Neural cell (in vitro differentiated cells): ENCODE data around the gene ASIP. TPM values are rescaled to one million over a fixed set of nuclear protein-coding genes. Genes with fewer than 3 reads are reported as not detected.
"Not testable (repeated sequence)": the region's sequence is repeated elsewhere in the genome, so short reads cannot be mapped to it uniquely, and the experiment has no call there.

Source experiments
- H2AFZ ChIP-seq: fragments of 200-600, 300-800 bp; sonication (generic), shearing (Covaris generic); 2 replicates; pipeline ENCODE4 v1.6.0; 2014; ENCODE audit warnings: low read depth, mild to moderate bottlenecking, antibody characterized with exemption, low read length, moderate library complexity
- H3F3A ChIP-seq: fragments of 200-600 bp; shearing (Covaris generic); 2 replicates; pipeline ENCODE4 v1.6.1; 2016; ENCODE audit warnings: mild to moderate bottlenecking, moderate library complexity, mixed read lengths, antibody characterized with exemption, low read length; ENCODE audit not compliant: insufficient read depth, poor library complexity, severe bottlenecking
- H3K27ac ChIP-seq: fragments of 200-600, 300-800 bp; sonication (generic), shearing (Covaris generic); 2 replicates; pipeline ENCODE4 v1.5.1; 2014; ENCODE audit warnings: mild to moderate bottlenecking, low read length, moderate library complexity
- H3K27me3 ChIP-seq: fragments of 300-800, 200-600 bp; sonication (generic), shearing (Covaris generic); 2 replicates; pipeline ENCODE4 v1.6.0; 2014; ENCODE audit warnings: mild to moderate bottlenecking, low read depth, low read length, moderate library complexity; ENCODE audit not compliant: insufficient read depth
- H3K36me3 ChIP-seq: fragments of 300-800, 200-600 bp; sonication (generic), shearing (Covaris generic); 2 replicates; pipeline ENCODE4 v1.5.1; 2014; ENCODE audit warnings: mild to moderate bottlenecking, antibody characterized with exemption, low read length, moderate library complexity; ENCODE audit not compliant: insufficient read depth
- H3K4me2 ChIP-seq: fragments of 300-800, 200-600 bp; sonication (generic), shearing (Covaris generic); 2 replicates; pipeline ENCODE4 v1.6.0; 2014; ENCODE audit warnings: mild to moderate bottlenecking, low read length
- H3K4me3 ChIP-seq: fragments of 300-800, 200-600 bp; sonication (generic), shearing (Covaris generic); 2 replicates; pipeline ENCODE4 v1.5.1; 2014; ENCODE audit warnings: mild to moderate bottlenecking, low read length, moderate library complexity
- H3K79me2 ChIP-seq: fragments of 200-600 bp; shearing (Covaris generic); replicated peaks from 2 replicates; pipeline ENCODE4 v1.6.0; 2014; ENCODE audit warnings: mild to moderate bottlenecking, low read length, moderate library complexity; ENCODE audit not compliant: insufficient read depth
- H3K9ac ChIP-seq: fragments of 300-800, 200-600 bp; sonication (generic), shearing (Covaris generic); 2 replicates; pipeline ENCODE4 v1.6.1; 2016; ENCODE audit warnings: mild to moderate bottlenecking, low read length, mixed read lengths
- H3K9me2 ChIP-seq: fragments of 200-600 bp; shearing (Covaris generic); 2 replicates; pipeline ENCODE4 v1.6.1; 2016; ENCODE audit warnings: mild to moderate bottlenecking, low read length, mixed read lengths; ENCODE audit not compliant: insufficient read depth
- H3K9me3 ChIP-seq: fragments of 200-600, 300-800 bp; sonication (generic), shearing (Covaris generic); 2 replicates; pipeline ENCODE4 v1.6.1; 2016; ENCODE audit warnings: mild to moderate bottlenecking, mixed run types, low read length, moderate library complexity, mixed read lengths
- H4K20me1 ChIP-seq: fragments of 200-600 bp; shearing (Covaris generic); 2 replicates; pipeline ENCODE4 v1.6.1; 2016; ENCODE audit warnings: mild to moderate bottlenecking, mixed run types; ENCODE audit not compliant: insufficient read depth
- EP300 ChIP-seq: fragments of 450-650 bp; conservative IDR thresholded peaks from 2 replicates; pipeline ENCODE4 v1.6.1; 2014; ENCODE audit warnings: antibody characterized with exemption, mild to moderate bottlenecking, moderate library complexity; ENCODE audit not compliant: poor library complexity, severe bottlenecking
- EZH2 ChIP-seq: fragments of 200-600, 300-800 bp; shearing (Covaris generic), sonication (generic); IDR thresholded peaks from 2 replicates; pipeline ENCODE4 v1.6.1; 2014; ENCODE audit warnings: antibody characterized with exemption, low read length, borderline replicate concordance, mild to moderate bottlenecking; ENCODE audit not compliant: insufficient read depth, poor library complexity, severe bottlenecking
- MXI1 ChIP-seq: fragments of 450-650 bp; conservative IDR thresholded peaks from 2 replicates; pipeline ENCODE4 v1.6.1; 2014; ENCODE audit warnings: antibody characterized with exemption, mild to moderate bottlenecking; ENCODE audit not compliant: poor library complexity, severe bottlenecking
- POLR2AphosphoS5 ChIP-seq: IDR thresholded peaks from 2 replicates; pipeline ENCODE4 v1.6.1; 2012
- RAD21 ChIP-seq: fragments of 450-650 bp; conservative IDR thresholded peaks from 2 replicates; pipeline ENCODE4 v1.6.1; 2014; ENCODE audit warnings: antibody characterized with exemption, mild to moderate bottlenecking, moderate library complexity
- SMC3 ChIP-seq: fragments of 450-650 bp; conservative IDR thresholded peaks from 2 replicates; pipeline ENCODE4 v1.6.1; 2014; ENCODE audit warnings: antibody characterized with exemption, mild to moderate bottlenecking, moderate library complexity; ENCODE audit not compliant: poor library complexity
- TAF1 ChIP-seq: IDR thresholded peaks from 2 replicates; pipeline ENCODE4 v1.6.1; 2012; ENCODE audit warnings: low read depth
- polyA plus RNA-seq: library from polyadenylated mRNA; depleted of rRNA; stranded (reverse); fragments of >200 nt; gene quantifications from 2 replicates; pipeline ENCODE4 v1.2.3, GENCODE V29; 2014
- TF ChIP-seq, protein P1 (sequence below): IDR thresholded peaks from 2 replicates; pipeline ENCODE4 v1.6.1; 2012; ENCODE audit warnings: borderline replicate concordance
- TF ChIP-seq, protein P2 (sequence below): fragments of 450-650 bp; IDR thresholded peaks from 2 replicates; pipeline ENCODE4 v1.5.1; 2014; ENCODE audit warnings: antibody characterized with exemption, mild to moderate bottlenecking, moderate library complexity; ENCODE audit not compliant: poor library complexity, severe bottlenecking

The ASIP gene
- polyA plus RNA-seq, 1 donor from 2014 or later: not detected

GRCh38 chr20:34283844-34284243 is 42.6 kb downstream of the ASIP start:
- Histone ChIP-seq H3K9me3 (no peaks in the 10 kb centered on the region), H3K4me2 (no peak overlapping the region), H3F3A (no peaks in the 10 kb centered on the region), H3K27me3 (no peaks in the 10 kb centered on the region), H3K4me3 (no peak overlapping the region), H3K9me2 (no peaks in the 10 kb centered on the region), H3K79me2 (no peaks in the 10 kb centered on the region), H3K9ac (no peak overlapping the region), H3K36me3 (peaks cover 6% of the 10 kb centered on the region), H4K20me1 (no peaks in the 10 kb centered on the region), H2AFZ (no peak overlapping the region), H3K27ac (no peak overlapping the region)
- no peak for TF ChIP-seq EZH2
- no peak for TF ChIP-seq SMC3
- TF ChIP-seq, protein P1, sequence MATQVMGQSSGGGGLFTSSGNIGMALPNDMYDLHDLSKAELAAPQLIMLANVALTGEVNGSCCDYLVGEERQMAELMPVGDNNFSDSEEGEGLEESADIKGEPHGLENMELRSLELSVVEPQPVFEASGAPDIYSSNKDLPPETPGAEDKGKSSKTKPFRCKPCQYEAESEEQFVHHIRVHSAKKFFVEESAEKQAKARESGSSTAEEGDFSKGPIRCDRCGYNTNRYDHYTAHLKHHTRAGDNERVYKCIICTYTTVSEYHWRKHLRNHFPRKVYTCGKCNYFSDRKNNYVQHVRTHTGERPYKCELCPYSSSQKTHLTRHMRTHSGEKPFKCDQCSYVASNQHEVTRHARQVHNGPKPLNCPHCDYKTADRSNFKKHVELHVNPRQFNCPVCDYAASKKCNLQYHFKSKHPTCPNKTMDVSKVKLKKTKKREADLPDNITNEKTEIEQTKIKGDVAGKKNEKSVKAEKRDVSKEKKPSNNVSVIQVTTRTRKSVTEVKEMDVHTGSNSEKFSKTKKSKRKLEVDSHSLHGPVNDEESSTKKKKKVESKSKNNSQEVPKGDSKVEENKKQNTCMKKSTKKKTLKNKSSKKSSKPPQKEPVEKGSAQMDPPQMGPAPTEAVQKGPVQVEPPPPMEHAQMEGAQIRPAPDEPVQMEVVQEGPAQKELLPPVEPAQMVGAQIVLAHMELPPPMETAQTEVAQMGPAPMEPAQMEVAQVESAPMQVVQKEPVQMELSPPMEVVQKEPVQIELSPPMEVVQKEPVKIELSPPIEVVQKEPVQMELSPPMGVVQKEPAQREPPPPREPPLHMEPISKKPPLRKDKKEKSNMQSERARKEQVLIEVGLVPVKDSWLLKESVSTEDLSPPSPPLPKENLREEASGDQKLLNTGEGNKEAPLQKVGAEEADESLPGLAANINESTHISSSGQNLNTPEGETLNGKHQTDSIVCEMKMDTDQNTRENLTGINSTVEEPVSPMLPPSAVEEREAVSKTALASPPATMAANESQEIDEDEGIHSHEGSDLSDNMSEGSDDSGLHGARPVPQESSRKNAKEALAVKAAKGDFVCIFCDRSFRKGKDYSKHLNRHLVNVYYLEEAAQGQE: no peak
- no peak for TF ChIP-seq MXI1
- TF ChIP-seq RAD21: no peak
- TF ChIP-seq, protein P2, sequence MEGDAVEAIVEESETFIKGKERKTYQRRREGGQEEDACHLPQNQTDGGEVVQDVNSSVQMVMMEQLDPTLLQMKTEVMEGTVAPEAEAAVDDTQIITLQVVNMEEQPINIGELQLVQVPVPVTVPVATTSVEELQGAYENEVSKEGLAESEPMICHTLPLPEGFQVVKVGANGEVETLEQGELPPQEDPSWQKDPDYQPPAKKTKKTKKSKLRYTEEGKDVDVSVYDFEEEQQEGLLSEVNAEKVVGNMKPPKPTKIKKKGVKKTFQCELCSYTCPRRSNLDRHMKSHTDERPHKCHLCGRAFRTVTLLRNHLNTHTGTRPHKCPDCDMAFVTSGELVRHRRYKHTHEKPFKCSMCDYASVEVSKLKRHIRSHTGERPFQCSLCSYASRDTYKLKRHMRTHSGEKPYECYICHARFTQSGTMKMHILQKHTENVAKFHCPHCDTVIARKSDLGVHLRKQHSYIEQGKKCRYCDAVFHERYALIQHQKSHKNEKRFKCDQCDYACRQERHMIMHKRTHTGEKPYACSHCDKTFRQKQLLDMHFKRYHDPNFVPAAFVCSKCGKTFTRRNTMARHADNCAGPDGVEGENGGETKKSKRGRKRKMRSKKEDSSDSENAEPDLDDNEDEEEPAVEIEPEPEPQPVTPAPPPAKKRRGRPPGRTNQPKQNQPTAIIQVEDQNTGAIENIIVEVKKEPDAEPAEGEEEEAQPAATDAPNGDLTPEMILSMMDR: no peak
- no peak for TF ChIP-seq EP300
- TF ChIP-seq POLR2AphosphoS5: no peak
- no peak for TF ChIP-seq TAF1

DNA sequence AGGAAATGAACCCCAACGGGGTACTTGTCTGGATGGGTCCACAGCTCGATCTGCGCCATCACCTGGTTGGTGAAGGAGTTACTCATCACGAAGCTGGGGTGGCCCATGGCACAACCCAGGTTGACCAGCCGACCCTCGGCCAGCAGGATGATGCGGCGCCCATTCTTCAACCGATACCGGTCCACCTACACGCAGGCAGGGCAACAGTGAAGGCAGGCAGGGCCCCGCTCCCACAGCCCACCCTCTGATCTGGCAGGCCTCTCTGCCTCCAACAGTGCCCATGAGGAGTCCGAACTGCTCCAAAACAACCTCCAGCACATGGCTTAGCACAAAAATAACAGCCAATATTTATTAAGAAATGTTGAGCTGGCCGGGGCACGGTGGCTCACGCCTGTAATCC is 44.2 kb downstream of the ASIP start:
- Histone ChIP-seq H3K27ac (no peak overlapping the region), H3K9ac (no peak overlapping the region), H3K9me2 (no peaks in the 10 kb centered on the region), H4K20me1 (no peaks in the 10 kb centered on the region), H3K27me3 (no peaks in the 10 kb centered on the region), H3K79me2 (no peaks in the 10 kb centered on the region), H3K4me2 (no peak overlapping the region), H3K9me3 (no peaks in the 10 kb centered on the region), H2AFZ (no peak overlapping the region), H3K4me3 (no peak overlapping the region), H3F3A (no peaks in the 10 kb centered on the region), H3K36me3 (peaks cover 6% of the 10 kb centered on the region)
- TF ChIP-seq RAD21 (no peak), TAF1 (no peak), MXI1 (no peak), SMC3 (no peak)

- not testable (repeated sequence) for H2AFZ ChIP-seq, H3K4me3 ChIP-seq
Observed at GRCh38 chr20:34287500-34287899, 46.3 kb downstream of the ASIP start.

More at GRCh38 chr20:34287500-34287899, 46.3 kb downstream of the ASIP start:
- not testable (repeated sequence) for H3K79me2 ChIP-seq, H4K20me1 ChIP-seq, H3K4me2 ChIP-seq, H3F3A ChIP-seq, H3K9me3 ChIP-seq, H3K36me3 ChIP-seq, H3K27ac ChIP-seq, H3K27me3 ChIP-seq, H3K9me2 ChIP-seq, H3K9ac ChIP-seq
